HG03064 (cell line): ENCODE results near the gene RAB31.

ENCODE experiments used
- ATAC-seq: cut with Tn5 transposase; IDR thresholded peaks from one replicate; pipeline ENCODE4 v1.9.1; 2021; ENCODE audit warnings: low read depth; ENCODE audit not compliant: unreplicated experiment

The RAB31 gene

DNA sequence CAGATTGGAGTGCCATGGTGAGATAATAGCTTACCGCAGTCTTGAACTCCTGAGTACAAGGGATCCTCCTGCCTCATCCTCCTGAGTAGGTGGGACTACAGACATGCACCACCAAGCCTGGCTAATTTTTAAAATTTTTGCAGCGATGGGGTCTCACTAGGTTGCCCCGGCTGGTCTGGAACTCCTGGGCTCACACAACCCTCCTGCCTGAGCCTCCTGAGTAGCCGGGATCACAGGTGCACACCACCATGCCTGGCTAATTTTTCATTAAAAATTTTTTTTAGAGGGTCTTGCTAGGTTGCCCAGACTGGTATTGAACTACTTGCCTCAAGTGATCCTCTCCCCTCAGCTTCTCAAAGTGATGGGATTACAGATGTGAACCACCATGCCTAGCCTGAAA is 27.8 kb downstream of the RAB31 start:
- no peak for ATAC-seq

DNA sequence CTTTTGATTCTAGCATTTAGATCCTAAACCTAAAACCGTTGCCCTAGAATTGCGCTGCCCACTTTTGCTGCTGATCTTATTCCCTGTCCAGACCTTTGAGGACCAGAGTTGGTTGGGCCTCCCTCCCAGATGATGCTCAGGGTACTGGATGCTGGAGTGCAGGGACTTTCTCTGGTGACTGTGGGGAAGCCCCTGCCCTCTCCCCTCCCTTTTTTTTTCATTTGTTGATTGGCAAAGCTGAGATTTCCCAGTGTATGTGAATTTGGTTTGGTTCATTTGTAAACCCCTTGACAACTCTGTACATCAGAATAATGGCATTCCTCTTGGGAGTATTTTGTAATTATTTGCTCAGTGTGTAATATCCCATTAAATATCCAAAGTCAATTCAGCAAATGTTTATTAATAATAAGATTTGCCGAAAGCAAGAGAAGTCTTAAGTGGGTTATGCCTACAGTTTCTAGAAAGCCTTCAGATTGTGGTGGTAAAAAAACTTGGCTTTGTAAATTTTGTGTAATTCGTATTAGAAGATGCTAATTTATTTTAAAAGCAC is 28.3 kb downstream of the RAB31 start:
- ATAC-seq, result no peak

DNA sequence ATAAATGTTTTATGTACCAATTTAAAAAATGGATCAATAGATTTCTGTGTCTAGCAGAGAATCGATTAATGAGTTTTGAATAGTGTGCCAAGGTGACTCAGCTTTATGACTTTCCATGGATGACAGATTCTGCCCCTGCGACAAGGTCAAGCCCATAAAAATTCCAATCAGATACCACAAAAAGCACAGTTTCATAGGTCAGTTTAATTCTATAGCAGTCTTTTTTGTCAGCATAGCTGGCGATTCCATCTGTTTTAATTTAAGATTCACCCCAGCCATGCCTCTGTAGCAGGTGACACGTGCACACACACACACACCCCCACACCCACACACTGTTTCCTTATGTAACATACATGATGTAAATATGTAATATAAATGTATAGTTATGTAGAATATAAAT is 28.9 kb downstream of the RAB31 start:
- no peak for ATAC-seq

DNA sequence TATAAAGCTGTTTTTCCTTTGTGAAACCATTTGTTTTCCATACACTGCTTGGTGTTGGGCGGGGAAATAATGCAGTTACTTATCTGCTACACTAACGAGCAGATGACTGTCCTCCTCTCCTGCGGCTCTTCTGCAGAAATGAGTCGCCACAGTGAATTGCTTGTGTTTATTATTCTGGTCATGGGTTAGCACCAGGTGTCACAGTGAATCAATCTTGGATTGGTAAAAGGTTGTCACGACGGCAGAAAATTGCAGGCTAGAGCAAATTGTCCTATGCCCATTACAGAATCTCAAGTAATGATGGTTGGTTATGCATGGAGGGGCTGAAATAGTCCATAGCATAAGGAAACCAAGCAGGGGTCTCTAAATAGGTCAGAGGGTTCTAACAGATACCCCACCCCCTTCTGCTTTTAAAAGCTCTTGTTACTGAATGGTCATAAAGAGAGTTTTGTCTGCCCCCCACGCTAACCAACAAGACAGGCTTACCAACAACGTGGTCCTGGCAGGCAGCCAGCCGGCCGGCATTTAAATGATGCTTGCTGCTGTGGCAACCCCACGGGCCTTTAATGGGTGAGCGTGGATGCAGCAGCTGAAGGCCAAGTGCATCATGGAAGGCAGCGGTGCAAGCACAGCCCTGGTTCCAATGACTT is 29.5 kb downstream of the RAB31 start:
- ATAC-seq, result no peak

DNA sequence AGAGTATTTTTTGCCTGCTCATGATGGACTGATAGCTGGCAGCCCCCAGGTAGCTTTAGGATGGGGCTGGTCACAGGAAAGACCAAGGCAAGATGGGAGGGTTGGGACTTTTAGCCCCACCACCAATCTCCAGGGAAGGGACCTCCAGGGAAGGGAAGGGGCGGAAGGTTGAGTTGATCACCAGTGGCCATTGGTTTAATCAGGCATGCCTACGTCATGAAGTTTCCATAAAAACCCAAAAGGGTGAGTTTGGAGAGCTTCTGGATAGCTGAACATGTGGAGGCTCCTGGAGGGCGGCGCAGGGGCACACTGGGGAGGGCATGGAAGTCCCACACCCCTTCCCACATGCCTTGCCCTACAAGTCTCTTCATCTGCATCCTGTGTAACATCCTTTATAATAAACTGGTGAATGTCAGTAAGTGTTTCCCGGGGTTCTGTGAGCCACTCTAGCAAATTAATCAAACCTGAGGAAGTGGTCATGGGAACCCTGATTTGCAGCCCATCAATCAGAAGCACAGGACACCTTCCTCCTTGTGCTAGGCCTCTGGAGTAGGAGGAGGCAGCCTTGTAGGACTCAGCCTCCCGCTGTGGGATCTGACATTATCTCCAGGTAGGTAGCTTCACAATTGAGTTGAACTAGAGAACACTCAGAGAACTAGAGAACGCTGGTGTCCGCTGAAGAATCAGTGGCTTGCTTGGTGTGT is 30.3 kb downstream of the RAB31 start:
- no peak for ATAC-seq

DNA sequence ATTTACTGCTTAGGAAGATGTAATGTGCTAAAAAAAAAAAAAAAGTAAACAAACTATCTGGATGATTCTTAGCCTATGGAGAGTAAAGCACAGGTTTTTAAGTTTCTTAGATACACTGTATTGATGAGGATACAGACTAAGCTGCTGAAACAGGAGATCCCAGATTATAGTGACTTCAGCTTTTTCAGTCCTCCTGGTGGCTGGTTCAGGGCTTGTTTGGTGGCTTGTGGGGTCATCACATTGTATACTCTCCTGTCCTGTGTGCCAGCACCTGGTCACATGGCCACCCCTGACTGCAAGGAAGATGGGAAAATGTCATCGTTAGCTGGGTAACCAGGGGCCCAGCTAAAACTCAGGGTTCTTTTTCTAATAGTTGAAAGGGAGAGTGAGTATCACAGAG is 31.4 kb downstream of the RAB31 start:
- no peak for ATAC-seq

DNA sequence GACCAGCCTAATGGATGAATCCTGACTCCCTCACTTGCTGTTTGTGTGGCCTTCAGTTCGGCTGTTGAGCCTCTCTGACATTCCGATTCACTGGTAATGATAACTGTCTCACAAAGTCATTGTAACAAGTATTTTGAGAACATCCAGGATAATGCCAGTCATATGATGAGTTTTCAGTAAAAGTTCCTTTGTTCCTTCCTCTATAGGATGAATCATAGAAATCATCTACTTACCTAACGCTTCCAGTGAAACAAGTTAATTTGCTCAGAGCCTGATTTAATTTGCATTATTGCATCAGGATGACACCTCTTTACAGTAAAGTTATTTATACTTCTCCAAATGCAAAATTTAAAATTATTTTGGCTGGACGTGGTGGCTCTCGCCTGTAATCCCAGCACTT is 32.0 kb downstream of the RAB31 start:
- ATAC-seq, result no peak

DNA sequence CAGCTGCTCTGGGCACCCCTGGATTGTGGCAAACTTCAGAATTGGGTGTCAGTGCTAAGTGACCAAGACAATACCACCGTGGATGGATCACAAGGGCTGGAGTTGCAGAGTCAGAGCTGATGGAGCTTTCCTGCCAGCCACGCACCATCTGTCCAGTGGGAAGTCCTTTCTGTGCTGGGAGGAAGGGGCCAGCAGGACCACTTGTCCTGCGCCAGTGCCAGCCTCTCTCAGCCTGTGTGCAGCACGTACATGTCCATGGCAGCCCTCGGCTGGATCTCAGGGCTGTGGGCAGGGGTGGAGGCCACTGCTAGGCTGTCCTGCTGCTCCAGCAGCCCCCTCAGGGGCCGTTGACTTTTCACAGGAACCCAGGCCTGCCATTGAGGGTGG is 33.3 kb downstream of the RAB31 start:
- no peak for ATAC-seq

DNA sequence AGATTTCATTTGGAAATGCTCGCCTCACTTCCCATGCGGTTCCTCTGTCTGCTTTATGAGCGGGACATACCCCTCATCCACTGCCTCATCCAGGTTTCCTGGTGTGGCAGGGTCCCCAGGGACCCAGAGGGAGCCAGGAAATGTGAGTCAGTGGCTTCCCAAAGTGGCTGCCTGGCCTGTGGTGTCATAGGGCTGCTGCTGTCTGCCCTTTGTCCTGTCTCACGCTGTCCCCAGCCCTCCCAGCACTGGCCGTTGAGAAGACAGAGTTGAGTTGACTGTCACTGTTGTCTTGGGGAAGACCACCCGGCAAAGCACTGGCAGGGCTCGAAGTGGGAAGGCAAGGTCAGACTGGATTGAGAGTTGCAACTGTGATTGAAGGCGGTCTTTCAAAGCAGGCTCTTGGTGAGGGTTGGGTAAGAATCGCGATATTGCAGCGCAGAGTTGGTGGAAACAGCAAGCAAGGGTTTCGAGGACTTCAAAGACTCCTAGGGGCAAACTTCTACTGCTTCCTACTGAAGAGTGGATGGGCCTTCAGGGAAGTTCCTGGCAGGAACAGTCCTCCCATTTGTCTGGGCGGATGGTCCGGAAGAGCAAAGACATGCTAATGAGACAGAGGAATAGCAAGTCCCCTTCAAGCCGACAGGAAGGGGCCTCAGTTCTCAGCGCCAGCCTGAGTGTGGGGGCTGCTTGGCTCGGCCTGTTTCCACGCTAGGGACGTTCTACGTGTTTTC is 33.9 kb downstream of the RAB31 start:
- no peak for ATAC-seq

DNA sequence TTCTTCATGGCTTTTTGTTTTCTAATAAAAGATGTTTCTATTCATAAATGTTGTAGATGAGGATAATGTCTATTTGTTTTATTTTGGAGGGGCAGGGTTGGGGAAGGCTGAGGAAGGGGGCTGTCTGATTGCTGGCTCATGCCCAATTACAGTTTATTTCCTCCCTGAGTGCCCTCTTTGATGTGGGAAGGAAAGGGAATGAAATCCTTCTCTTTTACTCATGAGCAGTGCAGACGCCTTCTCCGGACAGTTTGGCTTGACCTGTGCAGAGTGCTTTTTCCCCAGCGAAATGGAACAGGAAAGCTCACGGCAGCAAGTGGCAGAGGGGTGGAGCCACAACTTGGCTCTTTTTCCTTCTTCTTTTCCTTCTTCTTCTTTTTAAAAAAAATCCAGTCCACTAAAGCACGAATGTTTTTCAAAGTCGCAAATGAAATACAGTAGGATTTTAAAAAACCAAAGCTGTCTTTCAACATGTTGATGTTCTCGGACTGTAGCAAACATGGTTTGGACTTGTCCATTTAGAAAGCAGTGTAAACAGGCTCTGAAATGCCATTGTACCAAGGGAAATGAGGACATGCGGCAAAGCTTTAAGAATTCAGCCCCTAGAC is 34.5 kb downstream of the RAB31 start:
- no peak for ATAC-seq

DNA sequence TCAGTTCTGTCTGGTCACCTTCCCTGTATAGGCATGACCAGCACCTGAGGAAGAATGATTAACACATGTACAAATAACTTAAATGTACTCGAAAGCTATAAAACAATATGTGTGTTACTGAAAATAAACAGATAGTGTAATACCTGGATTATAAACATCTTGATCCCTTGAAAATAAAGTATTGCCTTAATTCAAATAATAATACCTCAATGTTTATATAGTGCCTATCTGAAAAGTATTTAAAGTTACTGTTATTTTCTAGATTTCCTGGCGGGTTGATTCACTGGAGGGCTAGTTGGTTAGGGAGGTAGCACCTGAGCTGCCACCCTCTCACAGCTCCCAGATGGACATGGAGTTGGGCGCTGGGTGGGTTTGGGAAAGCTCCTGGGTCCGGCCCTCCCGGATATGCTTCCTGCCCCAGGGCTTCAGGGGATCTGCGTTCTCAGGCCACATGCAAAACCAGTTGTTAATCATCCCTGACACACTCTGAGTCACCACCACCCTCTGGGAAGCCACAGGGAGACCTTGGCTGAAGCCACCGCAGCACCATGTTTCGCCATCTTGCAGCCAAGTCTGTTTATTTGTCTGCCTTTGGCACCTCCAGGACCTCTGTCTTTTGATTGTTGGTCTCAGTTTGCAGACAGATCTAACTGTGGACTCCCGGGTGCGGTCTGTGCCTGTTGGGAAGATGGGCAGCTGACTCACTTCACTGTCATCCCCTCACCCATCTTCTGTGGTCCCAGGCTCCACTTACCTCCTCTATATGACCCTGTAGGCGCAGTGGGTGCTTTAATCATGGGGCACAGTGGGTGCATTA is 35.3 kb downstream of the RAB31 start:
- ATAC-seq, result no peak

DNA sequence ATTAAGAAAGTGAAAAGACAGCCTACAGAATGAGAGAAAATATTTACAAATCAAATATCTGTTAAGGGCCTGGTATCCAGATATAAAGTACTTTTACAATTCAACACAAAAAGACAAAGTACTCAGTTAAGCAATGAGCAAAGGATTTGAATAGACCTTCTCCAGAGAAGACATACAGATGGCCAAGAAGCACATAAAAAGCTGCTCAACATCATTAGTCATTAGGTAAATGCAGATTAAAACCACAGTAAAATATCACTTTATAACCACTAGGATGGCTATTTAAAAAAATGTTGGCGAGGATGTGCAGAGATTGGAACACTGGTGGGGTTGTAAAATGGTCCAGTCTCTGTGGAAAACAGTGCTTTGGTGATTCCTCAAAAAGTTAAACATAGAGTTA is 38.9 kb downstream of the RAB31 start:
- ATAC-seq, result no peak

DNA sequence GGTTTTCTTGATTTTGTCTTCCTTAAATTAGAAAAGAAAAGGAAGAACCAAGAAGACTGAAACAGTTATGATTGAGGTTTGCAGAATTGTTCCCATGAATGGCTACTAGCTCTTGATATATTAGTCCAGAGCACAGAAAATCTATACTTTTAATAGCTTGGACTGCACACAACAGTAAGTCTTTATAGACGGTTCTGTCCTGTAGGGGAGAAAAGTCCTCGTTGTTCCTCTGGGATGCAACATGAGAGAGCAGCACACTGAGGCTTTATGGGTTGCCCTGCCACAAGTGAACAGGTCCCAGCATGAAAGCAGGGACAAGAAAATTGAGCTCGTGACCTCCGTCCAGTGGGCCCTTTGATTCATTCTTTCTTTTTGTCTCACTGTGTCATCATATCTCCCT is 41.5 kb downstream of the RAB31 start:
- no peak for ATAC-seq

DNA sequence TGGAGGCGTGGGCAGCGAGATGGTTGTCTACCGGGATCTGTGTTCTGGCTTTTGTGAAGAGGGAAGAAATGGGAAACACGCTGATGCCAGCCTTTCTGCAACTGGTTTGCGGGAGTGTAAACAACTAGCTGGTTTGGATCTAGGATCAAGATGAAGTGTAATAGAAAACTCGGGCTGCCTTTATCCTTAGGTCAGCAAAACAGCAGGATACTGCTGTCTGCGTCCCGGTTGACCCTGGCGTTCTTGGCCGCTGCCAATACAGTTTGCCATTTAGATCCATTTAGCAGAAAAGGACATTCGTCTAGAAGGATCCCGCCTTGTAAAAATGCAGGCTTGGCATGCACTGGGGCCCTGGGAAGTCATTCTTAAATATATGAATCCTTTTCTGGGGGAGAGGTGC is 42.0 kb downstream of the RAB31 start:
- no peak for ATAC-seq

DNA sequence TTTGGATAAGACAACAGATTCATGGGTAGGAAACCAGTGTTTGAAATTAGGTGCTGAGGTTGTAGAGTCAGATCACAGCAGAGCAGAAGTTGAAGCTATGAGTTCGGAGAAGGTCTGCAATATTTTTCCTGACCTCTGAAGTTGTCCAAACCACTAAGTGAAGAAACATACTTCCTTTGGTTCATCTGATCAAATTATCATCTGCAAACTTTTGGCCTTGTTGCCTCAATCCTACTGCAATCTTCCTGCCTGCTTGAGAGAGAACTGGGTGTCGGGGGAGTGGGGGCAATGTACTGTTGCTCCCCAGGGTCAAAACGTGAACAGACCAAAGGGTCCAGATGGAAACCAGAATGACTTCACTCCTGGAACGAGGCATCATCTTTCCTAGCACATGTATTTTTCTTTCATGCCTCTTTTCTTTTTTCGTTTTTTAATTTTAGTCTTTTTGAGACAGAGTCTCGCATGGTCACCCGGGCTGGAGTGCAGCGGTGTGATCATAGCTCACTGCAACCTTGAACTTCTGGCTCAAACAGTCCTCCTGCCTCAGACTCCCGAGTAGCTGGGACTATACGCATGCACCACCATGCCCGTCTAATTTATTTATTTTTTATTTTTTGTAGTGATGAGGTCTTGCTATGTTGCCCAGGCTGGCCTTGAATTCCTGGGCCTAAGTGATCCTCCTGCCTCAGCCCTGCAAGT is 42.7 kb downstream of the RAB31 start:
- no peak for ATAC-seq

DNA sequence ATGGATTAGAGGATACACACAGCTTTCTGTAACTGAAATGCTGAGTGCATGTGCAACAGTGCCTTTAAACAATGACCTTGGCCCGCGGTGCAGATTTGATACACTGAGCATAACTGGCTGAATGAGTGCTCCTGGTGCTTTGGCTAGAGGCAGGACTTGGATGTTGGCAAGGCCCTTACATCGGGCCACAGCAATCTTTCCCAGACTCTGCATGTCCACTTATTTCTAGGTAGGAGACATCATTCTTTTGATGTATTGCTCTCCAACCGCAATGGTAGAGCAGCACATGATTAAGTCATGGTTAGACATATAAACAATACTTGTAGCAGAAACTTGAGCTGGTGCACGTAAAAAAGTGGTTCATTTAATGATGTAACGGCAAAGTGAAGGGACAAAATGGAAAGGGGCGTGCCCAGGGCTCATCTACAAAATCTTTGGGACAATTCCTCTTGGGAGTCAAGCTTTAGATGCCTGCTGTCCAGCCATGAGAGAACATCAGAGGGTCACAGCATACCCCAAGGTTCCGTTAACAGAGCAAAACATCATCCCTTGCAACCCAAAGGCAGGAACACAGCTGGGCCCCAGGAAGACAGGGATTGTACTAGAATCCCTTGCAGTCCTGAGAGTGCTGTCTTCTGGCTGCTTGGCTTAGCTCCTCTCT is 43.4 kb downstream of the RAB31 start:
- ATAC-seq, result no peak

DNA sequence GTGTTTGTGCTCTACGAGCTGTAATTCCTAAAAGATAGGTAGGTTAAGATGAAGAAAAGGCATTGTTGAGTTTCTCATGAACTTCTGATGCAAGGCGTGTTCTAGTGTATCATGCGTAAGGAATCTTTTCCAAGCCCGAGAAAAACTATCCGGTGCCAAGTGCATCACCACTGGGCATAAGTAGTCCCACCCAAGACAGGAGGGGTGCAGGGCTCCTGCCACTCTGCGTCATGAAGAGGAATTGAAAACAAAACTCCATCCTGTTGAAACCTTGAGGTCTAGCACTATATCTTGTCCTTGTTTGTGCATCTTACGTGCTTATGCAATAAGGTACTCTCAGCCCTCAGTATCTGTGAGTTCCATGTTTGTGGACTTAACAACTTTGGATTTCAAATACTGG is 45.7 kb downstream of the RAB31 start:
- ATAC-seq, result no peak

DNA sequence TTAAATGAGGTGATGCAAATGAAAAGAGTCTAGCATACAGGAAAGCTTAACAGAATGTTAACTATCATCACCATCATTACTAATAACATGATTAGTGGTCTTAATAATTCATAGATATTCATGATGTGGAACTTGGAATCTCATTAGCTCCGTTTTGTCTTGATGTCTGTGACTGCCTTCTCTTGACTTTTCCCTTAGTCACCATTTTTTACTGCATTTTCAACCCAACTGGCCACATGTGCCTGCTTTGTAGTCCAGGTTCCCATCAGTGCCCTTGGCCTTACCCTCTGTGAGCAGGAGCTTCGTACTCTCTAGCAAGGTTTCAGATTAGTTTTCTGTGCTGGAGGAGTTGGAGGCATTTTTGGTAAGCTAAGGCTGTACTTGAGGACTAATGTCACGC is 47.0 kb downstream of the RAB31 start:
- no peak for ATAC-seq

DNA sequence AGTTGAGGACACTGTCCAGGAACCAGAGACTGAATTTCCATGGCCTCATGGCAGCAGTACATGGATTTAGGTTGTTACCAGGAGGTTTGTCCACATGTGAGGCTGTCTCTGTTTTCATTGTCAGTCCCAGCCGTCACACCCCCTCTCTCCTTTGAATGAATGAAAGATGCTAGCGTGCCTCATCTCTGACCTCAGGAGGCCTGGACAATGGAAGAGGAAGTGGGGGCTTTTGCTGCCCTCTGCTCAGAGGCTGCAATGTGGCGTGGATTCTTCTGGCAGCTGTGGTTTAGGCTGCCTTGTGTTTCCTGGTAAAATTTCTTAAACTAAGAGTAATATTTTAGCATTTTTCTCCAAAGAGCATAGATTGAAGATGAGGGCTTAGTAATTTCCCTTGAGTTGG is 47.5 kb downstream of the RAB31 start:
- no peak for ATAC-seq
